Neural progenitor cell (in vitro differentiated cells): ENCODE data around the gene ANKRD11.

Experiments
- CTCF ChIP-seq: fragments of 200-600 bp; sonication (generic); IDR thresholded peaks from 2 replicates; pipeline ENCODE4 v1.5.1; 2017; ENCODE audit warnings: antibody characterized with exemption, mild to moderate bottlenecking
- EZH2 ChIP-seq: fragments of 200-600 bp; sonication (generic); IDR thresholded peaks from 2 replicates; pipeline ENCODE4 v1.6.1; 2017; ENCODE audit warnings: antibody characterized with exemption, mild to moderate bottlenecking, moderate library complexity
- EZH2phosphoT487 ChIP-seq: fragments of 200-600 bp; sonication (generic); IDR thresholded peaks from 2 replicates; pipeline ENCODE4 v1.6.1; 2017; ENCODE audit warnings: antibody characterized with exemption

- TF ChIP-seq CTCF (no peak), EZH2 (no peak), EZH2phosphoT487 (no peak)
These were observed 52.4 kb downstream of the ANKRD11 start for GRCh38 chr16:89437991-89438390.
